ENCODE data around the gene NRSN1. TPM values are rescaled to one million over a fixed set of nuclear protein-coding genes. Genes with fewer than 3 reads are reported as not detected.

Gene NRSN1
- total RNA-seq, 1 donor from 2014 or later, result not detected

GRCh38 chr6:24145690-24146131, 19.7 kb downstream of the NRSN1 start:
- DNase-seq, result no peak

DNA sequence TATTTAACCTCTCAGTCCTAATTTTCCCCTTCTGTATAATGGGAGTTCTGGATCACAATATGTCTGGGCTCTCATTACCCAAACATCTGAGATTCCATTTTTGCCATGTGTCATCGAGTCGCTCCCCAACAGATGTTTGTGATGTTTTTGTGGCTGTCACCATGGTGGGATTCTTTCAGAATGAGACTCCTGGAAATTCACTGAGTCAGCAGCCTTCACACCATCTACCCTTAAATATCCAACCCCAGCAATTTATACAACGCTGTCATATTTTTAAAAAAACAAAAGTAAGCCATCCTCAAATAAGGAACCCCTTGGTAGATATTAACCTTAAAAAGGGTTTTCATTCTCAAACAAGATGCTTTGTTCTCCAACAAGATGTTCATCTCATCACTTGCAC, 20.9 kb downstream of the NRSN1 start:
- no peak for DNase-seq

DNA sequence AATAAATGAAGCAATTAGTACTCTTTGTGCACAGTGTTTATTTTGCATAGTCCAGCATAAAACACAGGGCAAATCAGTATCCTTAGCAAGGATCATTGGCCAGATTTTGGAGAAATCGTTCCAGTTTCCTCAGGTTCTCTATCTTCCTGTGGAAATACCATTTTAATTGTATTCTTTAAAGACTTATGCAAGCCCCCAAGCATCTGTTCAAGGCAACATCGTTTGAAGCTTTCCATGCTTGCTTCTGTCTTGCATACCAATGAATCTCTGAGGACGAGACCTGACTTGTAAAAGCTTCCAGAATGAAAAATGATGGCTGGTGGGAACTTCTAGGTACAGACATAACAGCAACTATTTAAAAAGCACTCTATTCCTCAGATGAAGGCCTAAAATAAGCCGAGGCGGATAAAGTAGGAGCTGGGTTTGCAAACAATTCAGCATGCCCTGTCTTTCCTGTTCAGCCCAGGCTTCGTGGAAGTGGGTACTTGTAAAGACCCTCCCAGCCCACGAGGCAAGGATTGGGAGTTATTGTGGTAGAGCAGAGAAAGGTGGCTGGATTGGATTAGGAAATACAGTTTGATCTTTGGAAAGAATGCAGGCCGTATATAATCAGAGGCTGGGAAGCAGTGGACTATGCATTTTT, 21.6 kb downstream of the NRSN1 start:
- DNase-seq, result no peak

- DNase-seq, result no peak
Measured at GRCh38 chr6:24148154-24148570, 22.1 kb downstream of the NRSN1 start.

GRCh38 chr6:24148684-24149083, 22.7 kb downstream of the NRSN1 start:
- no peak for DNase-seq

DNA sequence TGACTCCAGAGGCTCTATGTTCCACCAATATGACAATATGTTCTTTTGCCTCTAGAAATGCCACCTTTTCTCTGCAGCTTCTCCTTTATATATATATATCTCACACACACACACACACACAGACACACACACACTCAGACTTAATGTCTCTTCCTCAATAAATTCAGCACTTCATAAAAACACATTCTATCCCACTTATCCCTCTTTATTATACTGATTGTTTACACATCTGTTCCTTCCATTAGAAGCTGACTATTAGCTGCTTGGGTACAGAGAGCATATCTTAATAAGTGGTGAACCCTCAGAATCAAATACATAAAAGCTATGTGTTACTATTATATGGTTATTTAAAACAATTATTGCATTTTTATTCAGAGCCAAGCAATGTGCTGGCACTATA, 23.3 kb downstream of the NRSN1 start:
- DNase-seq, result no peak

GRCh38 chr6:24149836-24150235, 23.8 kb downstream of the NRSN1 start:
- no peak for DNase-seq

DNA sequence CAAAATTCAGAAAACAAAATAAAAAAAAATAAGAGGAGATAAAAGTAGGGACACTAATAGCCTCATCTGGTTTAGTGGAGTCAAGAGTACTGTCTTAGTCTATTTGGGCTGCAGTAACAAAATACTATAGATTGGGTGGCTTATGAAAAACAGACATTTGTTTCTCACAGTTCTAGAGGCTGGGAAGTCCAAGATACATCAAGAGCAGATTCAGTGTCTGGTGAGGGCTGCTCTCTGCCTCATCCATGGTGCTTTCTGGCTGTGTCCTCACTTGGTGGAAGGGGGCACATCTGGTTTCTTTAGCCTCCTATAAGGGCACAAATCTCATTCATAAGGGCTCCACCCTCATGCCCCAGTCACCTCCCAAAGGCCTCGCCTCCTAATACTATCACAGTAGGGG, 26.0 kb downstream of the NRSN1 start:
- DNase-seq, result no peak

DNA sequence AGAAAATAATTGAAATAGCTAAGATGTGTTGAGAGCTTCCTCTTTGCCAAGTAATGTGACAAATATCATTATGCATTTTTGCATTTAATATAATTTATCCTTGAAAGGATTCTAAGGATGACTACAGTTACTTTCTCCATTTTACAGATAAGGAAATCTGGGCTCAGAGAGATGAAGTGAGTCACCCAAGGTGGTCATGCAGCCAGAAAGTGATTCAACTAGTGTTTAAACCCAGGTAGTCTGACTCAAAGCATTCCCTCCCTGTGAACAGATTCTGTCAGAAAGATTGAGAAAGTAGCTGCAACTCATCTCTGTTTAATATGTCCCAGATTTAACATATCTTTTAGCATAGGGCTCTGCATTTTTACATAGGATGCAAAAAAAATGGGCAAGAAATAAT, 28.1 kb downstream of the NRSN1 start:
- DNase-seq, result no peak

- DNase-seq, result no peak
Measured at GRCh38 chr6:24157886-24158285, 31.9 kb downstream of the NRSN1 start.

- DNase-seq, result no peak
Measured at GRCh38 chr6:24183584-24183983, 57.6 kb downstream of the NRSN1 start.

GRCh38 chr6:24186349-24186748, 60.3 kb downstream of the NRSN1 start:
- DNase-seq, result no peak

DNA sequence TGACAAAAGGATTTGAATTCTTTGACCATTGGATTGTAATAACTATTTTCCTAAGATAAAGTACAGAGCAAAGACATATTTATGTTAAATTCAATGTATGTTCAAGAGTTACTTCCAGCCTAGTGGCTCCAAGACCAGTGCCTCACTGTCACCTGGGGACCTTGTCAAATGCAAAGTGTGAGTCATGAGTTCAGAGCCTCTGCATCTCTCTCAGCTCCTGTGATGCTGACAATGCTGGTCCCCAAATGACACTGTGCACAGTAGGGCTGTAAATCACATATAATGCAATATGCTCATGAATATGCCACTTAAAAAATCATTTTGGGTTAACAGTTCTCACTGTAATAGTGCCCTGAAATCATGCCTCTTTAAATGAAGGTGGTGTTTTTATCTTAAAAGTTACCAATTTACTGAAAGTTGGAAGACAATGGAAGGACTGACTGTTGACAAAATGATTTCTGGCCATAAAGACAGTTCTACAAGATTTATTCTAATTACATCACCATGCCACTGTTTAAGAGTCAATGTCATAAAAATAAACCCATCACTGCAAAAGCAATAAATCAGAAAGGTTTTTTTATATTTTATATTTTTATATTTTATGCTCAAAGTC, 62.1 kb downstream of the NRSN1 start:
- DNase-seq, result no peak

DNA sequence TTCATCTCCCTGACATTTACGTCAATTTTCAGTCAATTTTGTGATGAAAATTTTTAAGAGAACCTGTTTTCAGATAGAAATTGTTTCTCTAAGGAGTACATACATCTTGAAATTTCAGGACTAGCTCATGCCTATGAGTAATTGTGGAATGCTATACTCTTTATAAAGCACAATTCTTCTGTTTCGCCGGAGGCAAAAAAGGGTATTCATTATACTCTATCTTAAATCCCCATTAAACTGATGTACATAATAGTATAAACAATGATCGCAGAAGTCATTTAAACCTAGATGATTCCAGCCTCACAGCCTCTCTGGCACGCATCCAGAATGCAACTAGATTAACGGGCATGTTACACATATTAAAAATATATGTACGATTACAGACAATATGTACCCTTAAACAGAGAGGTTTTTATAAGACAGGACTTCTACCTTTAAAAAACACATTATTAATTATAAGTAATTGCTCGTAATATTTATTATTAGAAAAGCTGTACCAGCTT, 62.6 kb downstream of the NRSN1 start:
- no peak for DNase-seq

DNA sequence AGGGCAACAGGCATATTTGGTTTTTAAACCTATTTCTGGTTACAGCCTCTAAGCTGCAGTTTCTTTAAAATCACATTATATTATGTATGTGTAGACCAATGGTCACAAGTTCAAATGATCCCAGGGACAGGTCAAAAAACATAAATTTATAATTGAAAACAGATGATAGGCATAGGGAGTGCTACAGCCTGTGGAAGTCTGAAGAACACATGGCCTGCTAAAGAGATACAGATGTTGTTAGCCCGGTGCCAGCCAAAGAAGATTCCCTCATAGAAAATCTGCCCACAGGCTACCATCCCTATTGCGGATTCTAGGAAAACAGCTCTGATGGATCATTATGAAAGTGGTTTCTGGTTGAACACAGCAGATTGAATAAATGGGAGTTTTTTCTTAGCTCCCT, 65.3 kb downstream of the NRSN1 start:
- no peak for DNase-seq

DNA sequence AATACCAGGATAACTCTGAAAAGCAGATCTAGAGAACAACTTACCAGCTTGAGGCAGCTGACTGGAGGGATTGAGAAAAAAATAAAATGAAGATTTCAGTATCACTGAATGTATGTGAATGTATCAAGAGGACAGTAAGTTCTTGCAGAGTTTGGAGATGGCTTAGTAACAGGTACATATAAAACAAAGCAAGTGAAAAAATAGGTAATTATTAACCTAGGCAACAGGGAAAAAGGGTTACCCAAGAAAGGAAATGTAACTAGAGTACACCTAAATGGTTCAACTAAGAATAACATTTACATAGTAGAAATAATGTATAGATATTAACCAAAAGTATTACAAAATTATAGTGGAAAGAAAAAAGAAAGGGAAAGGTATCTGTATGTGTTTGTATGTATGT, 67.3 kb downstream of the NRSN1 start:
- DNase-seq, result no peak

- DNase-seq, result no peak
Measured at GRCh38 chr6:24194978-24195700, 69.1 kb downstream of the NRSN1 start.

DNA sequence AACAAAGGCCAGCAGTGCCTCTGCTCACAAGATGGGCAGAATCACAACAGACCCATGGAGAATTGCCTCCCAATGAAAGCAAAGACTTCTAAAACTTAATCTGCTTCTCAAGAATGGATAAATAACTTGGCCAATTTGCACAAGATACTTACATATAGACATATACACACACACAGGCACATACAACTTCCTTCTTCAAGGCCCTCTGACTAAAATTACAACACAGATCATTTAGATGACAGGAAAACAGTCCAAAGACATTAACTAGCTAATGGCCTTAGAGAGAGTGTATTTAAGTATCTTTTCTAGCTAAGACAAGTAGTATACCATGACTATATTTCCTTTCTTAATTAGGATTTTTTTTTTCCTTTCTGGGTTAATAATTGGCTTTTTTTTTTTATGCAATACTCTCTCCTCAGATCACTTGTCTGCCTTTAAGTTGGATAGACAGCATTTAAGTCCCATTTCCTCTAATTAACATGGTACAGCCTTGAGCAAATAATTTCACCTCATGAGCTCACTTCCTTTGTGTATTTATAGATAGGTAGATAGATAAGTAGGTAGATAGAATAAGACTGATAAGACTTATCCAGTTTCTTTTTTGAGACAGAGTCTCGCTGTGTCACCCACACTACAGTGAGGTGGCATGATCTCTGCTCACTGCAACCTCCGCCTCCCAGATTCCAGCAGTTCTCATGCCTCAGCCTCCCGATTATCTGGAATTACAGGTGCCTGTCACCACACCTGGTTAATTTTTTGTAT, 70.0 kb downstream of the NRSN1 start:
- no peak for DNase-seq

Other genes with a start within 250 kb of the NRSN1 start
- 1.0 and 1.5 TPM in 2 replicates for gene DCDC2, start 231.8 kb downstream of the NRSN1 start, total RNA-seq